ENCODE results near the gene PTPN1.
"Not testable (repeated sequence)": the region's sequence is repeated elsewhere in the genome, so short reads cannot be mapped to it uniquely, and the experiment has no call there.

Gene PTPN1

GRCh38 chr20:50620459-50620858 lies 110.3 kb downstream of the PTPN1 start:
- DNase-seq, result not testable (repeated sequence)

GRCh38 chr20:50621068-50621665 lies 111.0 kb downstream of the PTPN1 start:
- DNase-seq, result no peak

DNA sequence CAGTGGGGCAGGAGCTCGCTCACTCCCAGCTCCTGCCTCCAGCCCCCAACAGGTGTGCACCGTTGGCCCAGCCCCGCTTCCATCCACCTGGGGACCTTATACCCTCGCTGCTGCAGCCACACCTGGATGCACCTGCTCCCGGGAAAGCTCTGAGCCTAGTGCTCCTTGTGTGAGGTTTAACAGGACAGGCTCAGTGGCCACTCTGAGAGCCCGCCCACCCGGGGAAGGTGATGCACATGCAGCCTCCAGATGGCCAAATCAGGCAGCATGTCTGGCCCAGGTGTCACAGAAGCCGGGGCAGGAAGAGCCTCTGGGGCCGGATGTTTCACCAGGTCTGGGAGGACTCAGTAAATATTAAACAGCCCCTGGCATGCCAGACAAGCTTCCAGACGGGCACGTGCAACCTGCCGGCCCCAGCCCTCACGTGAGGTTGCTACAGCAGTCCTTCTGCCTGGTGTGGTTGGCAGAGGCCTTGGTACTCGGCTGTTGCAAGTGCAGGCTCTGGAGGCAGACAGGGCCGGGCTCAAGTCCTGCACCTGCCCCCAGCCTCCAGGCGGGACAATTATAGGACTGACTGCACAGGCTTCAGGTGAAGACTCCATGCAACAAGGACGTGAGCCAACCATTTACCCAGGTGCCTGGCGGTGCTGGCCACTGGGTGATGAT lies 114.3 kb downstream of the PTPN1 start:
- DNase-seq, result no peak

GRCh38 chr20:50625986-50626677 lies 115.9 kb downstream of the PTPN1 start:
- DNase-seq, result peak; percentile 49

- no peak for DNase-seq
Measured at GRCh38 chr20:50627747-50628146, 117.6 kb downstream of the PTPN1 start.

- DNase-seq, result no peak
Measured at GRCh38 chr20:50628332-50628731, 118.1 kb downstream of the PTPN1 start.

GRCh38 chr20:50628853-50629669 lies 118.9 kb downstream of the PTPN1 start:
- DNase-seq, result no peak

- no peak for DNase-seq
Measured at GRCh38 chr20:50629670-50630045, 119.5 kb downstream of the PTPN1 start.

DNA sequence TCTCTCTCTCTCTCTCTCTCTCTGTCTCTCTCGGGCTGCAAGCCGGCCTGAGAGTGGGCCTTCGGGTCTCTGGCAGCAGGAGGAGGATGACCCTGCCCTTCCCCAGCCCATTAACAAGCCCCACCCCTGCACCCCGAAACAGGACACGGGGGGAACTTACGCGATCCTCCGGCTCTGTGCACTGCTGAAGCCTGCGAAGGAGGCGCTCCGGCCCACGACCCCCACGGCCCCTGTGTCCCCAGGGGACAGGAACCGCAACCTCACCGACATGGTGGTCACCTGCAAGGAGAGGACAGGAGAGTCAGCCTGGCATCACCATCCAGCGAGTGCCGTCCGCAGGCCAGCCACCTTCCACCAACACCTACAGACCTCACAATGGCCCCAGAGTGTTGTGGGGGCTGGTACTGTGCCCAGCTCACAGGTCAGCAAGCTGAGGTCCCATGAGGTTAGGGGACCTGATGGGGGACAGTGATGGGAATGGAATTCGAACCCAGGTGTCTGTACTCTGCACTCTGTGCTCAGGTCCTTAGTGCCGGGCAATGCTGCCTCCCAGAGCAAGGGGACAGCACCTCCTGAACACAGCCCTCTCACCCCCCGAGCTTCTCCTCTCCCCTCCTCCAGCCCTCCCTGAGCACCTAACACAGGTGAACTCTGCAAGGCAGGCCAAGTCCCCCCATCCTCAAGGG lies 120.5 kb downstream of the PTPN1 start:
- no peak for DNase-seq

DNA sequence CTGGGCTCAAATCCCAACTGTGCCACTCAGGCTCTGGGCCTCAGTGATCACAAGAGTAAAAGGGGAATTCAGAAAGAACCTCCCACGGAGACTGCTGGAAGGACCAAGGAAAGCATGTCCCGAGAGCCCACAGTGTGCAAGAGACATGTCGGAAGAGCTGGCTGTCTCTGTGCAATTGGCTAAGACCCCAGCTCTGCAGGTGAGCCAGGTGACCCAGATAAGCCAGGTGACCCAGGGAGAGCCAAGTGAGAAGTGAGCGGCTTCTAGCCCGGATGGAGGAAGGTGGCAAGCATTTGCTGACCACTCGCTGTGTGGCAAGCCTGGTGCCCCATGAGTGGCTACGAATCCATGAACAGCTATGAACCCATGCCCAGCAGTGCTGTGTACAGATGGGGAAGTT lies 122.1 kb downstream of the PTPN1 start:
- DNase-seq, result no peak

GRCh38 chr20:50632701-50633100 lies 122.5 kb downstream of the PTPN1 start:
- DNase-seq, result no peak

DNA sequence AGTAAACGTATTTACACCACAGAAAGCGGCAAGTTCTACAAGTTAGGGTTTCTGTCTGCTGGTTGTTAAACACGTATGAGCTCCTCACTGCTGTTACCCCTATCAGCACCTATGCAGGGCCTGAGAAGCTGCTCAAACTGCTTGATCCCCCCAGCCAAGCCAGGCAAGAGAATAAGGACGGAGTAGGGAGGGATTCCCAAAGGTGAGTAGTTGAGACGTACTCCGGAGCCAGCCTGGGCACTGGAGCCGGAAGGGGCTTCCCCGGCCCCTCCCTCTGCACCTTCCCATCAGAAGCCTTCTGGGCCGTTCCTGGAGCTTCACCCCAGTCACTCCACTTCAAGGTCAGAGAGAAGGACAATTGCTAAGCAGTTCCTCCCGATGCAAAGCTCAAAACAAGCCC lies 123.2 kb downstream of the PTPN1 start:
- DNase-seq, result no peak

DNA sequence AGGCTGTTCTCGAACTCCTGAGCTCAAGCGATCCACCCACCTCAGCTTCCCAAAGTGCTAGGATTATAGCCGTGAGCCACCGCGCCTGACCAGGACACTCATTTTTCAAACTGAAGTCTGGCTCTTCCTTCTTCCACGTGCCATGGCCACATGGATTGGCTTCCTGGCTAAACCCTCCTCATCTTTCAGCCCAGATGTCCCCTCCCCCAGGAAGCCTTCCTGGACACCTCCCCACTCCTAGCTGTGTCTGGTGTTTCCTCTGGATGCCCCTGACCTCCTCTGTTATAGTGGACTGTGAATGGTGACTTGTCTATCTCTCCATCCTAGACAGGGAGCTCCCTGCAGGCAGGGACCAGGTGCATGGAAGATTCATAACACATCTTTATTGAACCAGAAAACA lies 124.0 kb downstream of the PTPN1 start:
- DNase-seq, result no peak

Data from activated CD4-positive, alpha-beta T cell treated with anti-CD3 and anti-CD28 coated beads for 48 hours (primary cell).